ENCODE measurements around the gene FAM50A. TPM values are rescaled to one million over a fixed set of nuclear protein-coding genes. Genes with fewer than 3 reads are reported as not detected.

FAM50A gene
- total and polyA plus RNA-seq, 4 experiments from 2014 or later, result 35.6 to 70.3 (median 66.7) TPM

DNA sequence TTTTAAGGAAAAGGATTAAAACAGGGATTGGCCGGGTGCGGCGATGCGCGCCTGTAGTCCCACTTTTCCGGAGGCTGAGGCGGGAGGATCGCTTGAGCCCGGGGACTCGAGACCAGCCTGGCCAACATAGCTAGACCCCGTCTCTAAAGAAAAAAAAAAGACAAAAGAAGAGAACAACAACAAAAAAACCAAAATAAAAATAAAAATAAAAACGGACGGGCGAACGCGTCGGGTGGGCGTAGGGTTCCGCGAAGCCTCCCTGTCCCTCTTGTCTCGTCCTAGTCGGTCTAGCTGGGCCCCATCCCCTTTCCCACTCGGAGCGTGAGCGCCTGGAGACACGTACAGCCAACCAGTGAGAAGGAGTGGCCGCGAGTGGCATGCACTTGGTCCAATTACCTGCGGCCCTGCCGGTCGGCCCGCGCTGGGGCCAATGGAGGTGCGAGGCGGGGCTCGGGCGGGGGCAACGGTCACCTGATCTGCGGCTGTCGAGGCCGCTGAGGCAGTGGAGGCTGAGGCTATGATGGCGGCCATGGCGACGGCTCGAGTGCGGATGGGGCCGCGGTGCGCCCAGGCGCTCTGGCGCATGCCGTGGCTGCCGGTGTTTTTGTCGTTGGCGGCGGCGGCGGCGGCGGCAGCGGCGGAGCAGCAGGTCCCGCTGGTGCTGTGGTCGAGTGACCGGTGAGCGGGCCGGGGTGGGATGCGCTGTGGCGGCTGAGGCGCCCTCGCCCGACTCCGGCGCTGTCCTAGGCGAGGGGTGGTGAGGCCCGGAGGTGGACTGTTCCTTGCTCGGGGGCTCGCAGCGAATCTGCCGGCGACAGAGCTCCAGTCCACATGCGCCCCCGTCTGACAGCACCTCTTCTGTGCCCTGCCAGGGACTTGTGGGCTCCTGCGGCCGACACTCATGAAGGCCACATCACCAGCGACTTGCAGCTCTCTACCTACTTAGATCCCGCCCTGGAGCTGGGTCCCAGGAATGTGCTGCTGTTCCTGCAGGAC lies 15.5 kb upstream of the FAM50A start, which contains the start of gene ATP6AP1:
ATP6AP1 (plus strand) TSS at position 502 of the 996 bp plus-strand sequence; CDS start at position 518, 16 bp downstream.
- H3K4me3 ChIP-seq (ENCODE audit: low read length in 2 of 2), result peak within 1 kb of the TSS; percentile 61 to 62
- H3K27ac ChIP-seq (ENCODE audit: low read depth, low read length), result peak within 1 kb of the TSS; percentile 65
- H3K27me3 ChIP-seq (ENCODE audit: insufficient read depth, low read length), result no peaks in the 10 kb centered on the region
- H3K27ac Mint-ChIP-seq, result peak within 1 kb of the TSS; percentile 72 to 93 (median 86)
- DNase-seq, result peak; percentile 84 to 89 (median 89)
- no peaks in the 10 kb centered on the region for H3K9me3 Mint-ChIP-seq
- peaks cover 28% of the 10 kb centered on the region for H3K4me1 ChIP-seq (ENCODE audit: insufficient read depth, low read length)
- H3K9me3 ChIP-seq (ENCODE audit: control insufficient read depth in 1 of 2, low read length in 2 of 2), result no peaks in the 10 kb centered on the region
- POLR2A ChIA-PET (ENCODE audit: partially characterized antibody), result interaction anchor here (0.6 to 5.8 kb wide), 16 partner anchors 8 to 503 kb away, joined by 3 to 37 read pairs (median 5); partner anchors contain the start of genes ARHGAP4, PLXNA3, RPL10 and SLC10A3
- peak within 1 kb of the TSS; percentile 74 to 89 (median 84) for H3K4me3 Mint-ChIP-seq
- CTCF ChIA-PET (ENCODE audit: partially characterized antibody), result interaction anchor here (1.0 to 2.7 kb wide), 6 partner anchors 18 to 108 kb away, joined by 3 to 8 read pairs (median 3); partner anchors contain the start of genes RPL10 and SLC10A3
- intact Hi-C loops (cut with micrococcal nuclease), result loop anchor here (2.0 kb wide), 1 partner anchor 16 kb away; the partner anchor contains the start of gene FAM50A
- H3K4me1 Mint-ChIP-seq, result peaks cover 13 to 30% (median 23%) of the 10 kb centered on the region in 4 donors
- peaks cover 9 to 16% of the 10 kb centered on the region in 2 donors for H3K36me3 Mint-ChIP-seq
- H3K36me3 ChIP-seq (ENCODE audit: insufficient read depth, low read length), result peaks cover 8% of the 10 kb centered on the region
- H3K27me3 Mint-ChIP-seq, result no peaks in the 10 kb centered on the region

DNA sequence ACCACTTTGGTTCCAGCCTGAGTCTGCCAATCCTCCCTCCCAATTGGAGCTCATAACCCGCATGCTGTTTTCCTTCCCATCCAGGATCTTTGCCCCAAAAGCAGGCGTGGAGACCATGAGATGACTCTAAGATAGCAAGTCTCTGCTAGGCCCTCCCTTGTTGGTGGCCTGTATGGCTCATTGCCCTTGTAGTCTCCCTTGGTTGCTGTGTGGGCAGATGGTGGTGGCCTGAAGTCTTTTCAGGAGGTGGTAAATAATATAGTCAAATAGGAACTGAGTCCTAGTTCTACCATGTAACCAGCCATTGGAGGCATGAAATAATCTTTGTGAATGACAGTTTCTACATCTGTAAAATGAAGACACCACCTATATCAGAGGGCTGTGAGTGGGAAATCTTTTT lies 14.2 kb upstream of the FAM50A start:
- Histone ChIP-seq H3K27ac (ENCODE audit: low read depth, low read length) (no peak overlapping the region), H3K36me3 (ENCODE audit: insufficient read depth, low read length) (peaks cover 8% of the 10 kb centered on the region), H3K4me3 (ENCODE audit: low read length in 2 of 2) (no peak overlapping the region), H3K9me3 (ENCODE audit: control insufficient read depth in 1 of 2, low read length in 2 of 2) (no peaks in the 10 kb centered on the region), H3K27me3 (ENCODE audit: insufficient read depth, low read length) (no peaks in the 10 kb centered on the region), H3K4me1 (ENCODE audit: insufficient read depth, low read length) (peaks cover 28% of the 10 kb centered on the region)
- intact Hi-C loops (cut with micrococcal nuclease), result loop anchor here (2.0 kb wide), 1 partner anchor 15 kb away; the partner anchor contains the start of gene FAM50A
- H3K36me3 Mint-ChIP-seq, result peaks cover 10 to 17% of the 10 kb centered on the region in 2 donors
- no peaks in the 10 kb centered on the region for H3K27me3 Mint-ChIP-seq
- H3K9me3 Mint-ChIP-seq, result no peaks in the 10 kb centered on the region
- POLR2A ChIA-PET (ENCODE audit: partially characterized antibody), result interaction anchor here (0.7 to 5.8 kb wide), 7 partner anchors 9 to 61 kb away, joined by 4 to 37 read pairs (median 7); partner anchors contain the start of genes PLXNA3, RPL10, SLC10A3 and TAFAZZIN
- H3K4me1 Mint-ChIP-seq, result peaks cover 10 to 26% (median 19%) of the 10 kb centered on the region in 4 donors
- CTCF ChIA-PET (ENCODE audit: partially characterized antibody), result interaction anchor here (1.0 to 2.7 kb wide), 4 partner anchors 20 to 59 kb away, joined by 3 to 8 read pairs (median 4); partner anchors contain the start of gene RPL10
- peak overlapping the region; percentile 74 to 89 (median 84) for H3K4me3 Mint-ChIP-seq
- DNase-seq, result no peak
- peak overlapping the region; percentile 54 to 91 (median 80) for H3K27ac Mint-ChIP-seq

DNA sequence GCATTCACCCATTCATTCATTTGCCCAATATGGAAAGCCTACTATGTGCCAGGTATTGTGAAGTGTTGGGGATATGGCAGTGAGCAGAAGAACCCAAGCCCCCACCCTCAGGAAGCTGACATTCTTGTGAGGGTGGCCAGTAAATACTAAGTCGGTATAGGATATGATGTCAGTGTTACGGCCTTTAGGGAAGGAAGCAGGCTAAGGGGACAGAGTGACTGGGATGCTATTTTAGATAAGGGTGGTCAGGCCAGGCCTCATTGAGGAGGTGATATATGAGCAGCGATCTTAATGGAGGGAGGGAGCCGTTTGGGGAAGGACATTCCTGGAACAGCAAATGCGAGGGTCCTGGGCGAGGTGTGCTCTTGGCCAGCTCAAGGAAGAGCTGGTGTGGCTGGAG lies 13.5 kb upstream of the FAM50A start:
- Mint-ChIP-seq H3K36me3 (peaks cover 10 to 17% of the 10 kb centered on the region in 2 donors), H3K27ac (peak overlapping the region in 4 of 7 donors; percentile 13 to 80 (median 49)), H3K4me1 (peaks cover 10 to 26% (median 19%) of the 10 kb centered on the region in 4 donors), H3K4me3 (peak overlapping the region in 4 of 8 donors; percentile 10 to 37 (median 32)), H3K9me3 (no peaks in the 10 kb centered on the region), H3K27me3 (no peaks in the 10 kb centered on the region)
- Histone ChIP-seq H3K9me3 (ENCODE audit: control insufficient read depth in 1 of 2, low read length in 2 of 2) (no peaks in the 10 kb centered on the region), H3K27me3 (ENCODE audit: insufficient read depth, low read length) (no peaks in the 10 kb centered on the region), H3K36me3 (ENCODE audit: insufficient read depth, low read length) (peaks cover 8% of the 10 kb centered on the region), H3K27ac (ENCODE audit: low read depth, low read length) (no peak overlapping the region), H3K4me3 (ENCODE audit: low read length in 2 of 2) (no peak overlapping the region), H3K4me1 (ENCODE audit: insufficient read depth, low read length) (peaks cover 28% of the 10 kb centered on the region)
- intact Hi-C loops (cut with micrococcal nuclease), result no loop called here
- ChIA-PET POLR2A (ENCODE audit: partially characterized antibody) (interaction anchor here (1.3 to 5.8 kb wide), 3 partner anchors 19 to 59 kb away, joined by 4 to 37 read pairs (median 9); partner anchors contain the start of genes RPL10 and TAFAZZIN), CTCF (ENCODE audit: partially characterized antibody) (no interaction called here)
- DNase-seq, result no peak

DNA sequence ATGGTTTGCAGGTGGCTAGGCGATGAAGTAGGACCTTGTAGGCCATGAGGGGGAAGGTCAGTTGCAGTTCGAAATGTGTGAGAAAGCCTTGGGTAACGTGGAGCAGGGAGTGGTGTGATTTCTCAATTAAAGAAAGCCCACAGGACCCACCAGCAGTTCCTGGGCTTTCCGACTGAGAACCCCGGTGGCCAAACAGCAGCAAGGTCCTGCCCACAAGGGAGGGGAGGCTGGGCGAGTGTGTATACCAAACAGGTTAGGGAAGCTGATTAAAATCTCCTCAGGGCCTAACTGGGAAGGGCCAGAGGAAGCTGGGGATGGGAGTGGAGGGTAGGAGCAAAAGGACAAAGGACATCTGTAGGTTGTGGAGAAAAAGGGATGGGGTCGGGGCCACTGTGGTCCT lies 13.0 kb upstream of the FAM50A start:
- no peaks in the 10 kb centered on the region for H3K9me3 ChIP-seq (ENCODE audit: control insufficient read depth in 1 of 2, low read length in 2 of 2)
- H3K27ac ChIP-seq (ENCODE audit: low read depth, low read length), result no peak overlapping the region
- H3K27ac Mint-ChIP-seq, result peak overlapping the region in 4 of 7 donors; percentile 13 to 53 (median 27)
- H3K4me3 Mint-ChIP-seq, result peak overlapping the region in 2 of 8 donors; percentile 32
- H3K4me1 ChIP-seq (ENCODE audit: insufficient read depth, low read length), result peaks cover 29% of the 10 kb centered on the region
- peaks cover 10 to 18% of the 10 kb centered on the region in 2 donors for H3K36me3 Mint-ChIP-seq
- DNase-seq, result no peak
- peaks cover 10 to 26% (median 20%) of the 10 kb centered on the region in 4 donors for H3K4me1 Mint-ChIP-seq
- H3K27me3 Mint-ChIP-seq, result no peaks in the 10 kb centered on the region
- intact Hi-C loops (cut with micrococcal nuclease), result no loop called here
- H3K27me3 ChIP-seq (ENCODE audit: insufficient read depth, low read length), result no peaks in the 10 kb centered on the region
- no peak overlapping the region for H3K4me3 ChIP-seq (ENCODE audit: low read length in 2 of 2)
- H3K9me3 Mint-ChIP-seq, result no peaks in the 10 kb centered on the region
- H3K36me3 ChIP-seq (ENCODE audit: insufficient read depth, low read length), result peaks cover 8% of the 10 kb centered on the region
- ChIA-PET POLR2A (ENCODE audit: partially characterized antibody) (interaction anchor here (1.3 to 5.8 kb wide), 3 partner anchors 19 to 59 kb away, joined by 4 to 37 read pairs (median 9); partner anchors contain the start of genes RPL10 and TAFAZZIN), CTCF (ENCODE audit: partially characterized antibody) (no interaction called here)

DNA sequence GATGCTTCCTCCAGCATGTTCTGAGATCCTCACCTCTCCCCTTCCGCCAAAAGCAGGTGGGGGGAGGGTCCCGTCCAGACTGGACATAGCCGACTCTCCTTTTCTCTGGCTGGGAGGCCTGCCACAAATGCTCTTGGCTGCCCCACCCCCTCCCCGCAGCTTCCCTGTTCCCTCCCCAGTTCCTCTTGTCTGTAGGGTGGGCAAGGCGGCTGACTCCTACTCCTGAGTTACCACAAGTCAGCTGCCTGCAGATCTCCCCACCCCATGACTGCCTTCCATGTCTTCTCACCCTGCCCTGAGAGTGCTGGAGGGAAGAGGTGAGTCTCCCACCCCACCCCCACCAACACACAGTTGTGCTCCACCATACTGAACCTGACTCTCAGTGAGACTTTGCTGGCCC lies 12.6 kb upstream of the FAM50A start:
- H3K27me3 Mint-ChIP-seq, result no peaks in the 10 kb centered on the region
- Histone ChIP-seq H3K27me3 (ENCODE audit: insufficient read depth, low read length) (no peaks in the 10 kb centered on the region), H3K9me3 (ENCODE audit: control insufficient read depth in 1 of 2, low read length in 2 of 2) (no peaks in the 10 kb centered on the region), H3K27ac (ENCODE audit: low read depth, low read length) (no peak overlapping the region), H3K4me1 (ENCODE audit: insufficient read depth, low read length) (peaks cover 33% of the 10 kb centered on the region), H3K4me3 (ENCODE audit: low read length in 2 of 2) (no peak overlapping the region), H3K36me3 (ENCODE audit: insufficient read depth, low read length) (peaks cover 8% of the 10 kb centered on the region)
- POLR2A ChIA-PET (ENCODE audit: partially characterized antibody), result interaction anchor here (0.5 to 5.8 kb wide), 4 partner anchors 13 to 58 kb away, joined by 3 to 37 read pairs (median 6); partner anchors contain the start of genes RPL10 and TAFAZZIN
- CTCF ChIA-PET (ENCODE audit: partially characterized antibody), result no interaction called here
- no peak overlapping the region for H3K4me3 Mint-ChIP-seq
- no peak for DNase-seq
- peak overlapping the region in 2 of 7 donors; percentile 48 to 76 for H3K27ac Mint-ChIP-seq
- H3K36me3 Mint-ChIP-seq, result peaks cover 10 to 22% of the 10 kb centered on the region in 2 donors
- no peaks in the 10 kb centered on the region for H3K9me3 Mint-ChIP-seq
- peaks cover 12 to 30% (median 22%) of the 10 kb centered on the region in 4 donors for H3K4me1 Mint-ChIP-seq
- intact Hi-C loops (cut with micrococcal nuclease), result no loop called here

DNA sequence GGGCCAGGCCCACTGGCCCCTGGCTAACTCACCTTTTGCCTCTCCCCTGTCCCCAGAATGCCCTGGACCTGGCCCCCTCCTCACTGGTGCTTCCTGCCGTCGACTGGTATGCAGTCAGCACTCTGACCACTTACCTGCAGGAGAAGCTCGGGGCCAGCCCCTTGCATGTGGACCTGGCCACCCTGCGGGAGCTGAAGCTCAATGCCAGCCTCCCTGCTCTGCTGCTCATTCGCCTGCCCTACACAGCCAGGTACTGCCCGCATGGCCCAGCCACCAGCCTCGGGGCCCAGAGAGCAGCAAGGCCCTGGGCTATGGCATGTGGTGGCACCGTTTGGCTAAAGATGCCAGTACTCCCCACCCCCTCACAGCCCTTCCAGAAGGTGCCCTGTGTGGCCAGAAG lies 11.7 kb upstream of the FAM50A start:
- Histone ChIP-seq H3K9me3 (ENCODE audit: control insufficient read depth in 1 of 2, low read length in 2 of 2) (no peaks in the 10 kb centered on the region), H3K4me3 (ENCODE audit: low read length in 2 of 2) (no peak overlapping the region), H3K27ac (ENCODE audit: low read depth, low read length) (no peak overlapping the region), H3K27me3 (ENCODE audit: insufficient read depth, low read length) (no peaks in the 10 kb centered on the region), H3K36me3 (ENCODE audit: insufficient read depth, low read length) (peaks cover 8% of the 10 kb centered on the region), H3K4me1 (ENCODE audit: insufficient read depth, low read length) (peaks cover 30% of the 10 kb centered on the region)
- ChIA-PET POLR2A (ENCODE audit: partially characterized antibody) (interaction anchor here (0.9 to 5.8 kb wide), 4 partner anchors 9 to 33 kb away, joined by 3 to 37 read pairs (median 6); partner anchors contain the start of genes RPL10 and TAFAZZIN), CTCF (ENCODE audit: partially characterized antibody) (no interaction called here)
- Mint-ChIP-seq H3K36me3 (peaks cover 10 to 24% of the 10 kb centered on the region in 2 donors), H3K9me3 (no peaks in the 10 kb centered on the region), H3K4me1 (peaks cover 12 to 31% (median 21%) of the 10 kb centered on the region in 4 donors), H3K27ac (peak overlapping the region in 1 of 7 donors; percentile 57), H3K4me3 (no peak overlapping the region), H3K27me3 (no peaks in the 10 kb centered on the region)
- no peak for DNase-seq
- intact Hi-C loops (cut with micrococcal nuclease), result no loop called here
